Breast epithelium (tissue), 4 donors: Measurements from ENCODE around the gene ABHD6. TPM values are rescaled to one million over a fixed set of nuclear protein-coding genes. Genes with fewer than 3 reads are reported as not detected.
"Not testable (repeated sequence)": the region's sequence is repeated elsewhere in the genome, so short reads cannot be mapped to it uniquely, and the experiment has no call there.

Experiments
- DNase-seq, 2 donors: peaks; one replicate each; pipeline ENCODE4 v3.0.0-alpha.2; 2019; ENCODE audit warnings: low spot score in 2 of 2
- H3K27ac ChIP-seq, 2 donors: fragments of 200-600 bp; sonication (generic) in 1 of 2; one replicate each; pipeline ENCODE4 v1.5.1; 2016 to 2019; ENCODE audit warnings: mild to moderate bottlenecking in 1 of 2
- H3K27me3 ChIP-seq, 2 donors: fragments of 200-600 bp; sonication (generic) in 1 of 2; one replicate each; pipeline versions ENCODE4 v1.5.1 to v1.6.0; 2017 to 2019; ENCODE audit warnings: control low read depth in 1 of 2, mild to moderate bottlenecking in 1 of 2
- H3K36me3 ChIP-seq: fragments of 200-600 bp; one replicate; pipeline ENCODE4 v1.5.1; 2019
- H3K4me1 ChIP-seq, 2 donors: fragments of 200-600 bp; sonication (generic); one replicate each; pipeline ENCODE4 v1.5.1; 2016 to 2019; ENCODE audit warnings: control low read depth in 1 of 2
- H3K4me3 ChIP-seq, 3 donors: fragments of 200-600 bp; sonication (generic); 1 replicate in 2 of 3; 2 replicates in 1 of 3; pipeline ENCODE4 v1.5.1; 2016 to 2019; ENCODE audit warnings: mild to moderate bottlenecking in 3 of 3, moderate library complexity in 2 of 3
- H3K9me3 ChIP-seq, 2 donors: fragments of 200-600 bp; sonication (generic) in 1 of 2; one replicate each; pipeline ENCODE4 v1.5.1; 2016 to 2019; ENCODE audit warnings: control low read depth in 1 of 2
- CTCF ChIP-seq, 3 donors: fragments of 450-650 bp; IDR thresholded peaks; one replicate each; pipeline ENCODE4 v1.5.1; 2016 to 2017; ENCODE audit warnings: antibody characterized with exemption in 3 of 3, mild to moderate bottlenecking in 3 of 3, moderate library complexity in 3 of 3
- POLR2A ChIP-seq: fragments of 450-650 bp; IDR thresholded peaks from one replicate; pipeline ENCODE4 v1.6.1; 2016; ENCODE audit warnings: antibody characterized with exemption, mild to moderate bottlenecking, moderate library complexity
- POLR2AphosphoS5 ChIP-seq, 3 donors: sonication (generic); formaldehyde crosslinking; IDR thresholded peaks; one replicate each; pipeline ENCODE4 v1.6.1; 2017; ENCODE audit warnings: antibody characterized with exemption in 3 of 3
- intact Hi-C: fragments of 100-400 bp; cut with DNase I; formaldehyde crosslinking; loops from one replicate; pipeline ENCODE4 v1.15.1; 2023; ENCODE audit warnings: low total_unique reads
- total RNA-seq, 3 donors: library from RNA; depleted of rRNA; stranded (reverse); fragments of >200 nt; gene quantifications; one replicate each; pipeline ENCODE4 v1.1.0, GENCODE V29; 2016

Gene ABHD6
- total RNA-seq, 3 donors from 2014 or later: 10.2 to 22.2 (median 13.4) TPM

DNA sequence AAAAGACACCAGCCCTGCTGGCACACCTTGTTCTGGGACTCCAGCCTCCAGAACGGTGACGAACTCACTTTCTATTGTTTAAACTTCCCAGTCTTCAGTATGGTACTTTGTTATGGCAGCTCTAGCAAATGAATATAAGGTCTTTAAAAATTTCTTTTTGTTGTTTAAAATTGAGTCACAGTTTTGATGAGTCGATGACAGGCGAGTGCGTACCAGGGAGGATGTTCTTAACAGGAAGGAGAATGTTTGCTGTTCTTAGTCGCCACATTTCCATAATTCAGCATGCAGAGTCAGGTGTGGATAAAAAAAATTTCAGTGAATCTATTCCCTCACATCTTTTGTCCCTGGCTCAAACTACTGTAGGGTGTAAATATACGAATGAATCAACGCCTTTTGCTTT is 39.2 kb upstream of the ABHD6 start:
- Histone ChIP-seq H3K27me3 (no peaks in the 10 kb centered on the region), H3K27ac (peak overlapping the region; percentile 22 to 44)
- intact Hi-C loops: no loop called here

DNA sequence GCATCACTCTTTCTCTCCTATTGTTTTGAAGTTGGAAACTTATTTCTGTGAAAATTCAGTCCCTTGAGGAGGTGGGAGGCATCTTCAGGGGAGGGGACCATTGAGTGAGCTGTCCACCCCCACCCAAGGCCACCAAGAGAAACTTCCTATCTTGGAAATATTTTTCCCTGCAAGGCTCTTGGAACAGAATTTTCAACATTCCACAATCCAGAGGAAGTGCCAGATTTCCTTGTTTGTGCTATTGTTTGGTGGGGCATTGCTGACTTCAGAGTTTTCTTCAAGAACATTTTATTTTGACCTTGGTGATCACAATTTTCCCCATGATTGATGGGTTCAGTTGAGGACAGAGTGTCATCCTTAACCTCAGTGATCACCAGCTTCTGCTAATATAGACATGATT is 38.8 kb upstream of the ABHD6 start:
- Histone ChIP-seq H3K9me3 (no peaks in the 10 kb centered on the region), H3K27me3 (no peaks in the 10 kb centered on the region), H3K27ac (peak overlapping the region; percentile 46 to 49), H3K4me3 (no peak overlapping the region), H3K36me3 (no peaks in the 10 kb centered on the region), H3K4me1 (no peaks in the 10 kb centered on the region)
- intact Hi-C loops: no loop called here
- DNase-seq: no peak
- TF ChIP-seq POLR2AphosphoS5 (IDR thresholded peaks at IDR 0.05): no peak
- TF ChIP-seq POLR2A: no peak

More for the DNA sequence above, 39.2 kb upstream of the ABHD6 start:
- Histone ChIP-seq H3K4me1 (no peaks in the 10 kb centered on the region), H3K9me3 (no peaks in the 10 kb centered on the region), H3K4me3 (no peak overlapping the region), H3K36me3 (no peaks in the 10 kb centered on the region)
- TF ChIP-seq POLR2A (no peak), POLR2AphosphoS5 (IDR thresholded peaks at IDR 0.05) (no peak), CTCF (IDR thresholded peaks at IDR 0.05) (no peak)
- DNase-seq: no peak

- no peak for DNase-seq
- Histone ChIP-seq H3K4me1 (no peaks in the 10 kb centered on the region), H3K27me3 (no peaks in the 10 kb centered on the region), H3K36me3 (no peaks in the 10 kb centered on the region), H3K4me3 (no peak overlapping the region), H3K27ac (peak overlapping the region in 1 of 2 donors; percentile 30), H3K9me3 (no peaks in the 10 kb centered on the region)
- no peak for TF ChIP-seq POLR2A
- TF ChIP-seq CTCF (IDR thresholded peaks at IDR 0.05): no peak
- TF ChIP-seq POLR2AphosphoS5 (IDR thresholded peaks at IDR 0.05): no peak
- intact Hi-C loops: no loop called here
Measured at GRCh38 chr3:58200121-58200709, 37.4 kb upstream of the ABHD6 start.

GRCh38 chr3:58200846-58201355 is 36.7 kb upstream of the ABHD6 start:
- intact Hi-C loops: no loop called here
- Histone ChIP-seq H3K4me1 (no peaks in the 10 kb centered on the region), H3K4me3 (no peak overlapping the region), H3K9me3 (no peaks in the 10 kb centered on the region), H3K27ac (peak overlapping the region in 1 of 2 donors; percentile 30), H3K36me3 (no peaks in the 10 kb centered on the region), H3K27me3 (no peaks in the 10 kb centered on the region)
- TF ChIP-seq POLR2A (no peak), POLR2AphosphoS5 (IDR thresholded peaks at IDR 0.05) (no peak), CTCF (IDR thresholded peaks at IDR 0.05) (no peak)
- DNase-seq: no peak

- H3K27ac ChIP-seq, H3K4me1 ChIP-seq, H3K36me3 ChIP-seq, DNase-seq, intact Hi-C loops, H3K9me3 ChIP-seq, H3K4me3 ChIP-seq, H3K27me3 ChIP-seq: not testable (repeated sequence)
Measured at GRCh38 chr3:58201451-58201850, 36.1 kb upstream of the ABHD6 start.

DNA sequence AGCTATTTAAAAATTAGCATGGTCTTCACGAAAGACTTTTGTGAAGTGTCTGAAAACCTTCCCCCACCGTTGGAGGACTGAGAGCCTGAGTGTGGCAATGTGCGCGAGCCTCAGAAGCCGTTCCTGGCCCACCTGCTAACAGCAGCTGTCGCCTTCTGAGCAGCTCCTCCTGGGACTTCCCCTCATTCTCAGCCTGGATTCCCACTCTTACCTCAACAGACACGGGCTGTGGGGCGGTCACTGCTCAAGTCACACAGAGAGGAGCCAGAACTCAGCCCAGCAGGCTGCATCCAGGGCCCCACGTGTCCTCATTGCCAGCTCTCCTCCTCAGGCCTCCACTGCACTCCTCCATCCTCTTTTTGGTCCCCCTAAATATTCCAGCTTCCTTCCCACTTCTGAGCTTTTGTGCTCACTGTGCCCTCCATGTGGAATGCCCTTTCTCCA is 34.7 kb upstream of the ABHD6 start:
- H3K4me3 ChIP-seq: no peak overlapping the region
- intact Hi-C loops: no loop called here
- no peaks in the 10 kb centered on the region for H3K36me3 ChIP-seq
- no peaks in the 10 kb centered on the region for H3K9me3 ChIP-seq
- no peak overlapping the region for H3K27ac ChIP-seq
- no peaks in the 10 kb centered on the region for H3K27me3 ChIP-seq
- TF ChIP-seq POLR2AphosphoS5 (IDR thresholded peaks at IDR 0.05): no peak
- H3K4me1 ChIP-seq: no peaks in the 10 kb centered on the region
- no peak for DNase-seq
